WTC11 (cell line): ENCODE results near the gene GLYR1. TPM values are rescaled to one million over a fixed set of nuclear protein-coding genes. Genes with fewer than 3 reads are reported as not detected.

Experiments
- ATAC-seq: fragments of 200-7000 bp; cut with Tn5 transposase; 2 replicates; pipeline ENCODE4 v1.10.0; 2021; ENCODE audit warnings: mild to moderate bottlenecking, moderate library complexity
- CTCF ChIA-PET: fragments of 300-600 bp; sonication (Branson Sonifier 250); formaldehyde crosslinking; loops from one replicate; lab custom pipeline; 2021; ENCODE audit warnings: antibody characterized with exemption; lab: Charles Lee
- POLR2A ChIA-PET: fragments of 350-600 bp; sonication (Branson Sonifier 250); formaldehyde crosslinking; loops from one replicate; lab custom pipeline; 2021; ENCODE audit warnings: antibody characterized with exemption; lab: Charles Lee
- DNase-seq: peaks from one replicate; pipeline ENCODE4 v3.0.0; 2021; ENCODE audit warnings: low spot score
- H3K27ac Mint-ChIP-seq: 2 replicates; pipeline ENCODE4 v1.8.0; 2021; ENCODE audit warnings: mixed read lengths
- H3K27me3 Mint-ChIP-seq: 2 replicates; pipeline ENCODE4 v1.8.0; 2021; ENCODE audit warnings: low read depth, mild to moderate bottlenecking, moderate library complexity, mixed read lengths
- H3K36me3 Mint-ChIP-seq: 2 replicates; pipeline ENCODE4 v1.8.0; 2021; ENCODE audit warnings: mixed read lengths
- H3K4me1 Mint-ChIP-seq: 2 replicates; pipeline ENCODE4 v1.8.0; 2022; ENCODE audit warnings: mixed read lengths
- H3K4me3 Mint-ChIP-seq: 2 replicates; pipeline ENCODE4 v1.8.0; 2021; ENCODE audit warnings: mild to moderate bottlenecking, moderate library complexity, mixed read lengths
- H3K9me3 Mint-ChIP-seq: 2 replicates; pipeline ENCODE4 v1.8.0; 2021; ENCODE audit warnings: mixed read lengths
- ATF2 ChIP-seq: sonication (generic); formaldehyde crosslinking; IDR thresholded peaks from 2 replicates; pipeline ENCODE4 v1.8.1; 2022; ENCODE audit warnings: low read depth, missing genetic modification reagents, borderline replicate concordance
- ESRRA ChIP-seq: sonication (generic); formaldehyde crosslinking; IDR thresholded peaks from 2 replicates; pipeline ENCODE4 v1.8.1; 2022; ENCODE audit warnings: mild to moderate bottlenecking, missing genetic modification reagents, borderline replicate concordance
- IRF1 ChIP-seq: sonication (generic); formaldehyde crosslinking; IDR thresholded peaks from 2 replicates; pipeline ENCODE4 v1.8.0; 2023; ENCODE audit warnings: missing genetic modification reagents
- MLX ChIP-seq: sonication (generic); formaldehyde crosslinking; IDR thresholded peaks from 2 replicates; pipeline ENCODE4 v1.8.1; 2023; ENCODE audit warnings: mild to moderate bottlenecking, missing genetic modification reagents, moderate library complexity
- TEAD4 ChIP-seq: sonication (generic); formaldehyde crosslinking; IDR thresholded peaks from 2 replicates; pipeline ENCODE4 v1.8.0; 2022; ENCODE audit warnings: mild to moderate bottlenecking, missing genetic modification reagents
- ZNF281 ChIP-seq: sonication (generic); formaldehyde crosslinking; IDR thresholded peaks from 2 replicates; pipeline ENCODE4 v1.8.0; 2023; ENCODE audit warnings: mild to moderate bottlenecking, missing genetic modification reagents
- ZNF423 ChIP-seq: fragments of 250-450 bp; sonication (Bioruptor Pico); IDR thresholded peaks from 2 replicates; pipeline ENCODE4 v2.1.2; 2022; ENCODE audit warnings: mild to moderate bottlenecking, moderate library complexity
- total RNA-seq: library from RNA; stranded (reverse); gene quantifications from 3 replicates; pipeline ENCODE4 v1.2.3, GENCODE V29; 2021

GLYR1 gene
- total RNA-seq, 1 experiment from 2014 or later = 103 TPM

- ATAC-seq (no peak), DNase-seq (no peak)
- Mint-ChIP-seq H3K27ac (peak overlapping the region; percentile 86), H3K9me3 (no peaks in the 10 kb centered on the region), H3K4me3 (no peak overlapping the region), H3K27me3 (no peaks in the 10 kb centered on the region), H3K36me3 (peaks cover 31% of the 10 kb centered on the region), H3K4me1 (peaks cover 19% of the 10 kb centered on the region)
- ChIA-PET POLR2A (no interaction called here), CTCF (no interaction called here)
- no peak for TF ChIP-seq ZNF281 (CRISPR knock-in tag)
- TF ChIP-seq, all 79 proteins: peak for 0
These were observed 5.3 kb upstream of the GLYR1 start for GRCh38 chr16:4852221-4852872.

- ChIA-PET POLR2A (no interaction called here), CTCF (interaction anchor here (1.1 kb wide), 1 partner anchor 106 kb away, joined by 3 read pairs; no protein-coding TSS in a partner anchor)
- Mint-ChIP-seq H3K4me1 (peaks cover 30% of the 10 kb centered on the region), H3K4me3 (peak overlapping the region; percentile 34; the same call in 1 of the 2 replicates), H3K9me3 (no peaks in the 10 kb centered on the region), H3K27ac (0 out of 2 replicates have a peak overlapping the region, but pooled peaks have one; percentile 41), H3K27me3 (no peaks in the 10 kb centered on the region), H3K36me3 (peaks cover 35% of the 10 kb centered on the region)
- no peak for TF ChIP-seq MLX (CRISPR knock-in tag)
- TF ChIP-seq TEAD4 (CRISPR knock-in tag) = no peak
- no peak for TF ChIP-seq ESRRA (CRISPR knock-in tag)
- no peak for TF ChIP-seq ATF2
- DNase-seq = no peak
- ATAC-seq = no peak
These were observed 3.1 kb upstream of the GLYR1 start for GRCh38 chr16:4850211-4850610.

- Mint-ChIP-seq H3K4me1 (peaks cover 30% of the 10 kb centered on the region), H3K27ac (peak overlapping the region; percentile 24), H3K27me3 (no peaks in the 10 kb centered on the region), H3K4me3 (peak overlapping the region; percentile 82), H3K36me3 (peaks cover 29% of the 10 kb centered on the region), H3K9me3 (no peaks in the 10 kb centered on the region)
- DNase-seq (peak; percentile 33), ATAC-seq (no peak)
- POLR2A ChIA-PET = interaction anchor here (2.1 kb wide), 1 partner anchor 88 kb away, joined by 4 read pairs; no protein-coding TSS in a partner anchor
- CTCF ChIA-PET = interaction anchor here (0.6 to 2.0 kb wide), 6 partner anchors 106 to 445 kb away, joined by 3 to 10 read pairs (median 3); partner anchors contain the start of genes ANKS3, DNAAF8 and SEC14L5
- TF ChIP-seq ZNF423 = peak; percentile 50; the same call in 1 of the 2 replicates
- TF ChIP-seq IRF1 (CRISPR knock-in tag) = no peak
These were observed 893 bp upstream of the GLYR1 start for GRCh38 chr16:4847774-4848587.

- peak; percentile 32 for DNase-seq
- no peaks in the 10 kb centered on the region for H3K9me3 Mint-ChIP-seq
- H3K27ac Mint-ChIP-seq = peak overlapping the region; percentile 47
- CTCF ChIA-PET = interaction anchor here (1.1 to 2.0 kb wide), 2 partner anchors 109 to 129 kb away, joined by 4 read pairs; no protein-coding TSS in a partner anchor
- H3K36me3 Mint-ChIP-seq = peaks cover 33% of the 10 kb centered on the region
- H3K4me3 Mint-ChIP-seq = peak overlapping the region; percentile 84
- POLR2A ChIA-PET = interaction anchor here (2.1 kb wide), 1 partner anchor 89 kb away, joined by 4 read pairs; no protein-coding TSS in a partner anchor
- H3K27me3 Mint-ChIP-seq = no peaks in the 10 kb centered on the region
- peaks cover 30% of the 10 kb centered on the region for H3K4me1 Mint-ChIP-seq
- no peak for TF ChIP-seq IRF1 (CRISPR knock-in tag)
- TF ChIP-seq, all 79 proteins: peak for 0
- peak; percentile 6; the same call in 1 of the 2 replicates for ATAC-seq
These were observed 586 bp downstream of the GLYR1 start for GRCh38 chr16:4846503-4846900.
